Measurements from ENCODE around the gene ITGB1. TPM values are rescaled to one million over a fixed set of nuclear protein-coding genes. Genes with fewer than 3 reads are reported as not detected.

Gene ITGB1
- total RNA-seq, 1 experiment from 2014 or later, result 317 TPM

DNA sequence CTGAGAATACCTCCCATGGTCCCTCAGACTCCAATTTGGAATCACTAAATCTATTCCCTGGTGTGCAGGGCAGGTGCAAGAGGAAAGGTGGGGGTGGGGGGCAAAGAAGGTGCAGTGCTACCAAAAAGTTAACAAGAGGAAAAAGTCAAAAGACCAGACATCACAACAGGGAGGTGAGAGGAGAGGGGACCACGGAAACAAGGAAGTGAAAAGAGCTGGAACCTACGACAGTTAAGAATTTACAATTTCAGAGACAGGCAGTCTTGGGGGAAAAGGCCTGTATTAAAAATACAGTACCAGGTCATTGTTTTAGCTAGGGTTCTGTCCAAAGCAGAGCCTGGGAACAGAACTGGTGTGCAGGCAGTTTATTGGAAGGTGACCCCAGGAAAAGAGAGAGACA, 14.6 kb downstream of the ITGB1 start (continued):
- TF ChIP-seq, protein P1, sequence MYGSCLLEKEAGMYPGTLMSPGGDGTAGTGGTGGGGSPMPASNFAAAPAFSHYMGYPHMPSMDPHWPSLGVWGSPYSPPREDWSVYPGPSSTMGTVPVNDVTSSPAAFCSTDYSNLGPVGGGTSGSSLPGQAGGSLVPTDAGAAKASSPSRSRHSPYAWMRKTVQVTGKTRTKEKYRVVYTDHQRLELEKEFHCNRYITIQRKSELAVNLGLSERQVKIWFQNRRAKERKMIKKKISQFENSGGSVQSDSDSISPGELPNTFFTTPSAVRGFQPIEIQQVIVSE (CRISPR knock-in tag; IDR thresholded peaks at IDR 0.05; ENCODE audit: borderline replicate concordance), result no peak
- no peak for TF ChIP-seq SP1 (CRISPR knock-in tag; conservative IDR thresholded peaks at IDR 0.05)

DNA sequence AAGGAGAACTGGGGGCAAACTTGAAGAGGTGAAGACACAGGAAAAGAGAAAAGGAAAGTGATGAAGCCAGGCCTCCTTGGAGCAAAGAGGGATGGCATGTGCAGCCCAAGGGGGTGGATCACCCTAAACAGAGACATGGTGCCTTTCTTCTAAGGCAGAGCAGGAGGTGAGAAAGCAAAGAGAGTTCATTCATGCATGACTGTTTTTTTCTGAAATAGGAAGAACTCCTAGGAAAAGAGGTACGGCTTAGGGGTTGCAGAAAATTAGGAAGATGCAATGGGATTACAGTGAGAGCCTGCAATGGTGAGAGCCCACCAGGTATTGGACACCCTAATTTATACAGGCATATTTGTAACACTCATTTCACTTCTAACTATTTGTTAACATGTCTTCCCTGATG, 15.9 kb downstream of the ITGB1 start:
- CTCF ChIA-PET, result no interaction called here
- no peak for DNase-seq (ENCODE audit: low spot score)
- Mint-ChIP-seq H3K36me3 (no peaks in the 10 kb centered on the region), H3K27ac (peak overlapping the region; percentile 23), H3K27me3 (ENCODE audit: low read depth) (no peaks in the 10 kb centered on the region), H3K9me3 (no peaks in the 10 kb centered on the region), H3K4me1 (peaks cover 78% of the 10 kb centered on the region), H3K4me3 (no peak overlapping the region)
- no peak for ATAC-seq
- TF ChIP-seq ZNF317 (CRISPR knock-in tag; IDR thresholded peaks at IDR 0.05; ENCODE audit: borderline replicate concordance, low read depth) (no peak), NR2C2 (CRISPR knock-in tag; IDR thresholded peaks at IDR 0.05) (no peak), RORB (CRISPR knock-in tag; IDR thresholded peaks at IDR 0.05) (no peak), NFATC4 (CRISPR knock-in tag; IDR thresholded peaks at IDR 0.05) (no peak), GABPB1 (CRISPR knock-in tag; IDR thresholded peaks at IDR 0.05) (no peak)
- TF ChIP-seq, protein P2, sequence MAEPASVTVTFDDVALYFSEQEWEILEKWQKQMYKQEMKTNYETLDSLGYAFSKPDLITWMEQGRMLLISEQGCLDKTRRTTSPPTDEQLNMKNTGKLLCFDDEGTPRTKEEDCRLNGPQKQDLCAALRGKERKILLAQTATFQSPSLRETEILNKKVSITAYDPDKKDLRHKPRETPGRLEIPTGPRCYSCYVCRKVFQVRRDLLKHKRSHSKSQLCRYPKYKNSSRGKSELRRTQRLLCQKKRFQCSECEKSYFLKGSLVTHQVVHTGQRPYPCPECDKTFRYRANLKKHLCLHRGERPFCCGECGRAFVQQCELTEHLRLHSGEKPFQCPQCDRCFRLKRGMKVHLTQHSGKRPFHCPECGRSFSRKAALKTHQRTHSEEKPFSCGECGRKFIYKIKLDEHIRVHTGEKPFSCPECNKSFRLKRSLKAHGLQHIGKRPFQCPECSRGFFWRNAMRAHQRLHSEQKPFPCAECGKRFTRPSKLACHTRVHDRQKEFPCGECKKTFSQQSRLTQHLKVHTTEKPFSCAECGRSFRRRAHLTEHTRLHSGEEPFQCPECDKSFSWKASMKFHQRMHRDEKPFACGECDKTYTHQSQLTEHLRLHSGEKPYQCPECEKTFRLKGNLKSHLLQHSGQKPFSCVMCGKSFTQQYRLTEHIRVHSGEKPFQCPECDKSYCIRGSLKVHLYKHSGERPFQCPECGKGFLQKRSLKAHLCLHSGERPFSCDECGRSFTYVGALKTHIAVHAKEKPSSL (CRISPR knock-in tag; conservative IDR thresholded peaks at IDR 0.05), result no peak
- TF ChIP-seq, protein P3, sequence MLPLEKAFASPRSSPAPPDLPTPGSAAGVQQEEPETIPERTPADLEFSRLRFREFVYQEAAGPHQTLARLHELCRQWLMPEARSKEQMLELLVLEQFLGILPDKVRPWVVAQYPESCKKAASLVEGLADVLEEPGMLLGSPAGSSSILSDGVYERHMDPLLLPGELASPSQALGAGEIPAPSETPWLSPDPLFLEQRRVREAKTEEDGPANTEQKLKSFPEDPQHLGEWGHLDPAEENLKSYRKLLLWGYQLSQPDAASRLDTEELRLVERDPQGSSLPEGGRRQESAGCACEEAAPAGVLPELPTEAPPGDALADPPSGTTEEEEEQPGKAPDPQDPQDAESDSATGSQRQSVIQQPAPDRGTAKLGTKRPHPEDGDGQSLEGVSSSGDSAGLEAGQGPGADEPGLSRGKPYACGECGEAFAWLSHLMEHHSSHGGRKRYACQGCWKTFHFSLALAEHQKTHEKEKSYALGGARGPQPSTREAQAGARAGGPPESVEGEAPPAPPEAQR (CRISPR knock-in tag; IDR thresholded peaks at IDR 0.05), result no peak
- TF ChIP-seq, protein P4, sequence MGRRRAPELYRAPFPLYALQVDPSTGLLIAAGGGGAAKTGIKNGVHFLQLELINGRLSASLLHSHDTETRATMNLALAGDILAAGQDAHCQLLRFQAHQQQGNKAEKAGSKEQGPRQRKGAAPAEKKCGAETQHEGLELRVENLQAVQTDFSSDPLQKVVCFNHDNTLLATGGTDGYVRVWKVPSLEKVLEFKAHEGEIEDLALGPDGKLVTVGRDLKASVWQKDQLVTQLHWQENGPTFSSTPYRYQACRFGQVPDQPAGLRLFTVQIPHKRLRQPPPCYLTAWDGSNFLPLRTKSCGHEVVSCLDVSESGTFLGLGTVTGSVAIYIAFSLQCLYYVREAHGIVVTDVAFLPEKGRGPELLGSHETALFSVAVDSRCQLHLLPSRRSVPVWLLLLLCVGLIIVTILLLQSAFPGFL (CRISPR knock-in tag; IDR thresholded peaks at IDR 0.05; ENCODE audit: borderline replicate concordance), result no peak
- TF ChIP-seq, protein P5, sequence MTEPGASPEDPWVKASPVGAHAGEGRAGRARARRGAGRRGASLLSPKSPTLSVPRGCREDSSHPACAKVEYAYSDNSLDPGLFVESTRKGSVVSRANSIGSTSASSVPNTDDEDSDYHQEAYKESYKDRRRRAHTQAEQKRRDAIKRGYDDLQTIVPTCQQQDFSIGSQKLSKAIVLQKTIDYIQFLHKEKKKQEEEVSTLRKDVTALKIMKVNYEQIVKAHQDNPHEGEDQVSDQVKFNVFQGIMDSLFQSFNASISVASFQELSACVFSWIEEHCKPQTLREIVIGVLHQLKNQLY (CRISPR knock-in tag; IDR thresholded peaks at IDR 0.05), result no peak
- POLR2A ChIA-PET, result no interaction called here

DNA sequence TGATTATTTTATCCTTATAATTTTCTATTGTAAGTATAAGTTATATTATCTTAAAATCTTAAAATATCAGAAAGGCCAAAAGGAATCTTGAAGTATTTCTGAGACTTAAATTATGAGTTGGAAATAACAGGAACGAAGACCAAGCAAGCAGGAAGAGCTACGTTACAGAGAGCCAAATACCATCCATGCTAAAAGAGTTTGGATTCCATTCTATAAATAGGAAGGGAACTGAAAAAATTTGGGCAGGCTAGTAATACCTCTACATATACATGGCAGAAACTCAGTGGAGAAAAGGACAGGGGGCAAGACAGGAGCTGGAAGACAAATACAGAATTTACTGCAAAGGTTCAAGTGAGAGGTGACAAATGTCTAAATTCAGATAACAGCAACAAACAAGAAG, 16.7 kb downstream of the ITGB1 start:
- Mint-ChIP-seq H3K27ac (no peak overlapping the region; the same call in 1 of the 2 replicates), H3K4me1 (peaks cover 72% of the 10 kb centered on the region), H3K36me3 (no peaks in the 10 kb centered on the region), H3K27me3 (ENCODE audit: low read depth) (no peaks in the 10 kb centered on the region), H3K4me3 (no peak overlapping the region), H3K9me3 (no peaks in the 10 kb centered on the region)
- no peak for TF ChIP-seq RELA (CRISPR knock-in tag; IDR thresholded peaks at IDR 0.05; ENCODE audit: borderline replicate concordance)
- DNase-seq (ENCODE audit: low spot score) (no peak), ATAC-seq (no peak)
- ChIA-PET CTCF (no interaction called here), POLR2A (interaction anchor here (0.5 to 1.3 kb wide), 2 partner anchors 13 to 47 kb away, joined by 4 to 5 read pairs; no protein-coding TSS in a partner anchor)

All from WTC11 (cell line).